CD14-positive monocyte (primary cell): ENCODE data around the gene FOXN4. TPM values are rescaled to one million over a fixed set of nuclear protein-coding genes. Genes with fewer than 3 reads are reported as not detected.

Experiments used
- DNase-seq, 3 donors: peaks; one replicate each; pipeline ENCODE4 v3.0.0-alpha.2; 2011 to 2022
- H2AFZ ChIP-seq: 2 replicates; pipeline ENCODE4 v1.6.0; 2012; ENCODE audit warnings: mild to moderate bottlenecking, low read depth, low read length, inconsistent platforms; ENCODE audit not compliant: insufficient read depth, poor library complexity, severe bottlenecking
- H3K27ac ChIP-seq, 2 donors: 1 replicate in 1 of 2; 2 replicates in 1 of 2; pipeline ENCODE4 v1.5.1; 2012 to 2013; ENCODE audit warnings: low read length in 2 of 2, control low read depth in 1 of 2, inconsistent platforms in 1 of 2, low read depth in 1 of 2, mild to moderate bottlenecking in 1 of 2
- H3K27me3 ChIP-seq, 2 donors: one replicate each; pipeline versions ENCODE4 v1.6.0 to v1.6.1; 2011 to 2013; ENCODE audit warnings: low read length in 2 of 2; ENCODE audit not compliant: control insufficient read depth in 2 of 2, insufficient read depth in 2 of 2
- H3K36me3 ChIP-seq, 2 donors: replicated peaks in 1 of 2; 1 replicate in 1 of 2; 2 replicates in 1 of 2; pipeline versions ENCODE4 v1.5.1 to v1.6.1; 2012 to 2013; ENCODE audit warnings: low read length in 2 of 2, control low read depth in 1 of 2, inconsistent platforms in 1 of 2, mild to moderate bottlenecking in 1 of 2; ENCODE audit not compliant: insufficient read depth in 2 of 2, control insufficient read depth in 1 of 2
- H3K4me1 ChIP-seq, 2 donors: 1 replicate in 1 of 2; 2 replicates in 1 of 2; pipeline versions ENCODE4 v1.5.1 to v1.6.1; 2012 to 2013; ENCODE audit warnings: low read length in 2 of 2, control low read depth in 1 of 2, inconsistent platforms in 1 of 2, mild to moderate bottlenecking in 1 of 2, moderate library complexity in 1 of 2; ENCODE audit not compliant: insufficient read depth in 2 of 2, control insufficient read depth in 1 of 2
- H3K4me2 ChIP-seq: replicated peaks from 2 replicates; pipeline ENCODE3; 2012; ENCODE audit warnings: low read length, moderate library complexity, mild to moderate bottlenecking; ENCODE audit not compliant: poor library complexity, severe bottlenecking; ENCODE audit errors: extremely low read depth
- H3K4me3 ChIP-seq, 3 experiments: fragments of 200-600 bp in 1 of 3; sonication (generic) in 1 of 3; replicated peaks in 1 of 3; 1 replicate in 2 of 3; 2 replicates in 1 of 3; pipeline ENCODE4 v1.5.1; 2011 to 2013; ENCODE audit warnings: low read length in 3 of 3, mild to moderate bottlenecking in 3 of 3, control low read depth in 2 of 3, low read depth in 2 of 3, inconsistent platforms in 1 of 3, moderate library complexity in 1 of 3
- H3K79me2 ChIP-seq: 2 replicates; pipeline ENCODE4 v1.6.0; 2012; ENCODE audit warnings: mild to moderate bottlenecking, control low read depth, inconsistent platforms, low read length, moderate library complexity; ENCODE audit not compliant: insufficient read depth
- H3K9ac ChIP-seq: 2 replicates; pipeline ENCODE4 v1.6.0; 2017; ENCODE audit warnings: low read length, mild to moderate bottlenecking; ENCODE audit not compliant: insufficient read depth, poor library complexity, severe bottlenecking
- H3K9me3 ChIP-seq, 2 donors: replicated peaks in 1 of 2; 1 replicate in 1 of 2; 2 replicates in 1 of 2; pipeline versions ENCODE4 v1.5.1 to v1.6.1; 2012 to 2013; ENCODE audit warnings: low read length in 2 of 2, control low read depth in 1 of 2; ENCODE audit not compliant: control insufficient read depth in 1 of 2, insufficient read depth in 1 of 2
- H4K20me1 ChIP-seq: 2 replicates; pipeline ENCODE4 v1.6.0; 2012; ENCODE audit warnings: mild to moderate bottlenecking, low read length, control low read depth, moderate library complexity; ENCODE audit not compliant: insufficient read depth
- H3K27ac Mint-ChIP-seq, 7 donors: one replicate each; pipeline ENCODE4 v1.8.0; 2020; ENCODE audit warnings: mild to moderate bottlenecking in 7 of 7, mixed read lengths in 7 of 7, moderate library complexity in 6 of 7, inconsistent platforms in 2 of 7
- H3K27me3 Mint-ChIP-seq, 3 donors: one replicate each; pipeline ENCODE4 v1.8.0; 2021 to 2022; ENCODE audit warnings: low read depth in 3 of 3, mild to moderate bottlenecking in 3 of 3, mixed read lengths in 3 of 3, moderate library complexity in 3 of 3, inconsistent platforms in 1 of 3
- H3K36me3 Mint-ChIP-seq, 2 donors: one replicate each; pipeline ENCODE4 v1.8.0; 2020; ENCODE audit warnings: mixed read lengths in 2 of 2, inconsistent platforms in 1 of 2, mild to moderate bottlenecking in 1 of 2
- H3K4me1 Mint-ChIP-seq: one replicate; pipeline ENCODE4 v1.8.0; 2020; ENCODE audit warnings: mild to moderate bottlenecking, mixed read lengths
- H3K4me3 Mint-ChIP-seq, 2 donors: one replicate each; pipeline ENCODE4 v1.8.0; 2020; ENCODE audit warnings: mild to moderate bottlenecking in 2 of 2, mixed read lengths in 2 of 2, moderate library complexity in 1 of 2
- H3K9me3 Mint-ChIP-seq, 7 donors: one replicate each; pipeline ENCODE4 v1.8.0; 2020 to 2022; ENCODE audit warnings: mixed read lengths in 7 of 7, mild to moderate bottlenecking in 6 of 7, moderate library complexity in 6 of 7, inconsistent platforms in 2 of 7
- whole genome bisulfite sequencing: methylation state at CpG from one replicate; pipeline ENCODE4 v1.1.5; 2013; ENCODE audit warnings: missing lambda C conversion rate; ENCODE audit not compliant: insufficient coverage; 5-methylcytosine and 5-hydroxymethylcytosine counted together
- intact Hi-C, 2 donors: fragments of 100-400 bp; cut with micrococcal nuclease; formaldehyde crosslinking; loops; one replicate each; pipeline versions ENCODE4 v1.15.0 to v1.15.1; 2023
- polyA plus RNA-seq, 3 donors: library from polyadenylated mRNA; depleted of rRNA in 1 of 3; unstranded in 2 of 3; stranded (reverse) in 1 of 3; fragments of 300-500 nt in 2 of 3; fragments of >200 nt in 1 of 3; fragmentation: Illumina TruSeq in 2 of 3; gene quantifications; 1 replicate in 2 of 3; 2 replicates in 1 of 3; pipeline ENCODE4 v1.2.3, GENCODE V29; 2012 to 2021
- TF ChIP-seq, protein P1 (sequence below): fragments of 200-600 bp; IDR thresholded peaks from one replicate; pipeline ENCODE4 v1.8.0; 2022; ENCODE audit warnings: antibody characterized with exemption, mild to moderate bottlenecking

FOXN4 gene
- polyA plus RNA-seq, 3 donors: not detected

DNA sequence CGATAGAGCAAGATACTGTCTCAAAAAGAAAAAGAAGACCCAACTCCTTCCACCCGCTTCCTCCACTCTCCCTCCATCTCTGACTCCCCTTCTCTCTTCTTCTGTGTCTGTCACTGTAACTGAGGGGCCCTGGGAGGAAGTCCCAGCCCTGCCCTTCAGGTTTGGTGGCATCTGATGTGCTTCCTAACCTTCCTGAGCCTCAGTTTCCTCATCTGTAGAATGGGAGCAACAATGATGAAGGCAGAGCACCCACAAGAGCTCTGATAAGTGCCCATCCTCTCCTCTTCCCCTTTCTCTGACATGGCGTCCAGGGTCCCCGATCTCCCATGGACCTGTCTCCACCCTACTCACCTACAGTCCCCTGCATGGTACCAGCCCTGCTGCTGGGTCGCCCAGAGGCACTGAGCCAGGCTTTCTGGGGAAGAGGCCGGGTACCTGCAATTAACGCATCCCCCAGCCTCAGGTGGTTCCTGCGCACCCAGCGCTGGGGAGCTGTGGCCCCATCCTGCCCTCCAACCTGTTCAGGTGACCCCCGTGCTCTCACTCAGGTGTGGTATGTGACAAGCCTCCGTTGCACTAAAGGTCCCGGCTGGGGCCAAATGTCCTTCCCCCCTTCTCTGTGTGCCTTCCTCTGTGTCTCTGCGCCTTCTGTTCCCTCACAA, 13.2 kb downstream of the FOXN4 start:
- no peak overlapping the region for H3K27ac Mint-ChIP-seq
- peaks cover 5% of the 10 kb centered on the region for H3K4me1 Mint-ChIP-seq
- TF ChIP-seq, protein P1, sequence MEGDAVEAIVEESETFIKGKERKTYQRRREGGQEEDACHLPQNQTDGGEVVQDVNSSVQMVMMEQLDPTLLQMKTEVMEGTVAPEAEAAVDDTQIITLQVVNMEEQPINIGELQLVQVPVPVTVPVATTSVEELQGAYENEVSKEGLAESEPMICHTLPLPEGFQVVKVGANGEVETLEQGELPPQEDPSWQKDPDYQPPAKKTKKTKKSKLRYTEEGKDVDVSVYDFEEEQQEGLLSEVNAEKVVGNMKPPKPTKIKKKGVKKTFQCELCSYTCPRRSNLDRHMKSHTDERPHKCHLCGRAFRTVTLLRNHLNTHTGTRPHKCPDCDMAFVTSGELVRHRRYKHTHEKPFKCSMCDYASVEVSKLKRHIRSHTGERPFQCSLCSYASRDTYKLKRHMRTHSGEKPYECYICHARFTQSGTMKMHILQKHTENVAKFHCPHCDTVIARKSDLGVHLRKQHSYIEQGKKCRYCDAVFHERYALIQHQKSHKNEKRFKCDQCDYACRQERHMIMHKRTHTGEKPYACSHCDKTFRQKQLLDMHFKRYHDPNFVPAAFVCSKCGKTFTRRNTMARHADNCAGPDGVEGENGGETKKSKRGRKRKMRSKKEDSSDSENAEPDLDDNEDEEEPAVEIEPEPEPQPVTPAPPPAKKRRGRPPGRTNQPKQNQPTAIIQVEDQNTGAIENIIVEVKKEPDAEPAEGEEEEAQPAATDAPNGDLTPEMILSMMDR: no peak
- no peaks in the 10 kb centered on the region for H3K36me3 Mint-ChIP-seq
- Histone ChIP-seq H3K79me2 (no peaks in the 10 kb centered on the region), H4K20me1 (no peaks in the 10 kb centered on the region), H3K9me3 (no peaks in the 10 kb centered on the region), H3K36me3 (no peaks in the 10 kb centered on the region), H3K27me3 (peaks cover 0 to 25% of the 10 kb centered on the region in 2 donors), H3K4me2 (no peak overlapping the region), H3K9ac (no peak overlapping the region), H3K4me3 (no peak overlapping the region), H3K4me1 (peaks cover 0 to 6% of the 10 kb centered on the region in 2 donors), H3K27ac (no peak overlapping the region), H2AFZ (no peak overlapping the region)
- 77% methylated on average over 11 of the region's 13 CpGs for WGBS
- DNase-seq: no peak
- intact Hi-C loops: no loop called here
- H3K27me3 Mint-ChIP-seq: peaks cover 15 to 31% (median 21%) of the 10 kb centered on the region in 3 donors
- H3K9me3 Mint-ChIP-seq: no peaks in the 10 kb centered on the region
- H3K4me3 Mint-ChIP-seq: peak overlapping the region in 1 of 2 donors; percentile 47

DNA sequence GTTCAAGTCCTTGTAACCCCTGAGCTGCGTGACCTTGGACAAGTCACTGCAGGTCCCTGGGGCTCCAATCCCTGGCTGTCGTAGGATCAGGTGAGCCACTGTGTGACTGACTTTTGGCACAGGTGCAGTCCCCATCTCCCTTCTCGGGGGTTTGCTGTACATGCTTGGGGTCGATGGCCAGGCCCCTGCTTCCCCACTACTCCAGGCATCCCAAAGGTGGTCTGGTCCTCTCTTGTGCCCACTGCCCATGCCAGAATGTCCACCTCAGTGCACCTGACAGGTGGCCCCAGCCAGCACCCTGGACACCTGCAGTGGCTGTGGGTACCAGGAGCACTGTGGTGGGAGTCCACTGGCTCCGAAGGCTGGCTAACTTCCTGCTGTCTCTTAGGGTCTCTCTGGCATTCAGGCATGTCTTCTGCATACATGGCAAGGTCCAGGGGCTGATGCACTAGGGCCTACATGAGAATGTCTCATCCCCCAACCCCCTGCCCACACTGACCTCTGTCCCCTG, 14.7 kb downstream of the FOXN4 start:
- no peak for DNase-seq
- Mint-ChIP-seq H3K4me1 (peaks cover 5% of the 10 kb centered on the region), H3K27me3 (peaks cover 18 to 37% (median 23%) of the 10 kb centered on the region in 3 donors), H3K27ac (no peak overlapping the region), H3K4me3 (no peak overlapping the region), H3K9me3 (no peaks in the 10 kb centered on the region), H3K36me3 (no peaks in the 10 kb centered on the region)
- Histone ChIP-seq H3K9me3 (no peaks in the 10 kb centered on the region), H3K27ac (no peak overlapping the region), H3K79me2 (no peaks in the 10 kb centered on the region), H3K9ac (no peak overlapping the region), H3K4me2 (no peak overlapping the region), H3K4me1 (peaks cover 0 to 6% of the 10 kb centered on the region in 2 donors), H2AFZ (no peak overlapping the region), H3K4me3 (no peak overlapping the region), H3K36me3 (no peaks in the 10 kb centered on the region), H4K20me1 (no peaks in the 10 kb centered on the region), H3K27me3 (peaks cover 0 to 29% of the 10 kb centered on the region in 2 donors)
- intact Hi-C loops: no loop called here
- TF ChIP-seq, protein P1: no peak
- 95% methylated on average over 5 of the region's 5 CpGs for WGBS
